Left lung (tissue), 10 donors: ENCODE measurements around the gene RIMBP3C. TPM values are rescaled to one million over a fixed set of nuclear protein-coding genes. Genes with fewer than 3 reads are reported as not detected.
"Not testable (repeated sequence)": the region's sequence is repeated elsewhere in the genome, so short reads cannot be mapped to it uniquely, and the experiment has no call there.

Experiments used
- ATAC-seq: fragments of 200-7000 bp; cut with Tn5 transposase; one replicate; pipeline ENCODE4 v1.9.1; 2020; ENCODE audit warnings: moderate library complexity
- DNase-seq, 4 donors: peaks; one replicate each; pipeline ENCODE4 v3.0.0-alpha.2; 2013 to 2020
- H3K27ac ChIP-seq, 2 donors: fragments of 200-600 bp; sonication (generic) in 1 of 2; one replicate each; pipeline versions ENCODE4 v1.5.0 to v1.8.0; 2020 to 2021
- H3K27me3 ChIP-seq, 2 donors: fragments of 200-600 bp; sonication (generic) in 1 of 2; one replicate each; pipeline versions ENCODE4 v1.5.0 to v1.8.0; 2020 to 2021
- H3K36me3 ChIP-seq, 2 donors: fragments of 200-600 bp; sonication (generic) in 1 of 2; one replicate each; pipeline versions ENCODE4 v1.5.0 to v1.8.0; 2020 to 2021
- H3K4me1 ChIP-seq, 2 donors: fragments of 200-600 bp; one replicate each; pipeline ENCODE4 v1.8.0; 2021
- H3K4me3 ChIP-seq, 2 donors: fragments of 200-600 bp; sonication (generic) in 1 of 2; one replicate each; pipeline versions ENCODE4 v1.5.0 to v1.8.0; 2020 to 2021; ENCODE audit warnings: mild to moderate bottlenecking in 1 of 2
- H3K9me3 ChIP-seq, 2 donors: fragments of 200-600 bp; sonication (generic) in 1 of 2; one replicate each; pipeline versions ENCODE4 v1.5.0 to v1.8.0; 2020 to 2021
- CTCF ChIP-seq, 2 donors: fragments of 200-600 bp; sonication (generic) in 1 of 2; IDR thresholded peaks; one replicate each; pipeline versions ENCODE4 v1.5.0 to v1.8.0; 2021; ENCODE audit warnings: antibody characterized with exemption in 2 of 2
- intact Hi-C, 2 donors: fragments of 100-400 bp; cut with DNase I; formaldehyde crosslinking; loops; one replicate each; pipeline versions ENCODE4 v1.11.2 to v1.14.2; 2022
- polyA plus RNA-seq, 6 donors: library from polyadenylated mRNA; unstranded; fragments of 120-200 nt; gene quantifications; one replicate each; pipeline ENCODE4 v1.2.1, GENCODE V29; 2013; ENCODE audit not compliant: insufficient read length in 6 of 6
- total RNA-seq, 2 donors: library from RNA; stranded (reverse); fragmentation: NEBNext Ultra II Directional; extraction: Animal tissue kit (Norgen Biotek cat#: 25700); gene quantifications; one replicate each; pipeline ENCODE4 v1.2.1, GENCODE V29; 2021
- donor health status: DM: no; HTN: yes; CAD: no.
- donor health status: DM: no; HTN: no; CAD: no.

RIMBP3C gene
- total and polyA plus RNA-seq, 8 donors, result 0.11 to 0.31 (median 0.17) TPM; not detected in 1

- Histone ChIP-seq H3K4me3 (no peak overlapping the region), H3K4me1 (peaks cover 30 to 88% of the 10 kb centered on the region in 2 donors), H3K27ac (no peak overlapping the region), H3K36me3 (no peaks in the 10 kb centered on the region), H3K9me3 (no peaks in the 10 kb centered on the region), H3K27me3 (no peaks in the 10 kb centered on the region)
- intact Hi-C loops, result no loop called here
- no peak for TF ChIP-seq CTCF (IDR thresholded peaks at IDR 0.05)
- DNase-seq (no peak), ATAC-seq (no peak)
Measured at GRCh38 chr22:21573293-21573734, 22.1 kb upstream of the RIMBP3C start.

GRCh38 chr22:21571679-21572078, 20.4 kb upstream of the RIMBP3C start:
- DNase-seq (no peak), ATAC-seq (no peak)
- TF ChIP-seq CTCF (IDR thresholded peaks at IDR 0.05), result no peak
- Histone ChIP-seq H3K4me3 (no peak overlapping the region), H3K9me3 (no peaks in the 10 kb centered on the region), H3K4me1 (peaks cover 27 to 73% of the 10 kb centered on the region in 2 donors), H3K36me3 (no peaks in the 10 kb centered on the region), H3K27me3 (no peaks in the 10 kb centered on the region), H3K27ac (peak overlapping the region in 1 of 2 donors; percentile 75)
- intact Hi-C loops, result no loop called here

- no peak for DNase-seq
- ATAC-seq, result no peak
- peaks cover 27 to 68% of the 10 kb centered on the region in 2 donors for H3K4me1 ChIP-seq
- no peaks in the 10 kb centered on the region for H3K27me3 ChIP-seq
- no peak overlapping the region for H3K4me3 ChIP-seq
- no peaks in the 10 kb centered on the region for H3K36me3 ChIP-seq
- H3K27ac ChIP-seq, result peak overlapping the region in 1 of 2 donors; percentile 37
- intact Hi-C loops, result no loop called here
- no peaks in the 10 kb centered on the region for H3K9me3 ChIP-seq
- TF ChIP-seq CTCF (IDR thresholded peaks at IDR 0.05), result no peak
Measured at GRCh38 chr22:21570398-21570797, 19.1 kb upstream of the RIMBP3C start.

GRCh38 chr22:21569459-21570170, 18.4 kb upstream of the RIMBP3C start:
- no peak for DNase-seq
- no peaks in the 10 kb centered on the region for H3K27me3 ChIP-seq
- H3K4me3 ChIP-seq, result peak overlapping the region in 1 of 2 donors; percentile 80
- intact Hi-C loops, result no loop called here
- H3K36me3 ChIP-seq, result no peaks in the 10 kb centered on the region
- peak overlapping the region in 1 of 2 donors; percentile 37 for H3K27ac ChIP-seq
- no peak for TF ChIP-seq CTCF (IDR thresholded peaks at IDR 0.05)
- no peak for ATAC-seq
- peaks cover 27 to 61% of the 10 kb centered on the region in 2 donors for H3K4me1 ChIP-seq
- no peaks in the 10 kb centered on the region for H3K9me3 ChIP-seq

GRCh38 chr22:21569076-21569427, 17.8 kb upstream of the RIMBP3C start:
- Histone ChIP-seq H3K27ac (peak overlapping the region in 1 of 2 donors; percentile 89), H3K4me3 (peak overlapping the region; percentile 80 to 97), H3K4me1 (peaks cover 22 to 55% of the 10 kb centered on the region in 2 donors)
- ATAC-seq, H3K36me3 ChIP-seq, H3K27me3 ChIP-seq, DNase-seq, intact Hi-C loops, H3K9me3 ChIP-seq: not testable (repeated sequence)
